ENCODE data around the gene SGPL1.
"Not testable (repeated sequence)": the region's sequence is repeated elsewhere in the genome, so short reads cannot be mapped to it uniquely, and the experiment has no call there.

The SGPL1 gene

GRCh38 chr10:70846795-70847194 lies 31.0 kb downstream of the SGPL1 start:
- no peak for FAIRE-seq

- no peak for FAIRE-seq
Measured at GRCh38 chr10:70847659-70848360, 32.1 kb downstream of the SGPL1 start.

GRCh38 chr10:70849582-70850016 lies 33.9 kb downstream of the SGPL1 start:
- no peak for FAIRE-seq

- FAIRE-seq = no peak
Measured at GRCh38 chr10:70850097-70850496, 34.3 kb downstream of the SGPL1 start.

- FAIRE-seq = no peak
Measured at GRCh38 chr10:70851597-70852475, 36.1 kb downstream of the SGPL1 start.

- no peak for FAIRE-seq
Measured at GRCh38 chr10:70853038-70853437, 37.3 kb downstream of the SGPL1 start.

- FAIRE-seq = no peak
Measured at GRCh38 chr10:70853457-70853856, 37.7 kb downstream of the SGPL1 start.

GRCh38 chr10:70856454-70856853 lies 40.7 kb downstream of the SGPL1 start:
- no peak for FAIRE-seq

- FAIRE-seq = no peak
Measured at GRCh38 chr10:70858759-70859158, 43.0 kb downstream of the SGPL1 start.

GRCh38 chr10:70861495-70862197 lies 45.9 kb downstream of the SGPL1 start:
- not testable (repeated sequence) for FAIRE-seq

- no peak for FAIRE-seq
Measured at GRCh38 chr10:70863470-70864160, 47.9 kb downstream of the SGPL1 start.

- no peak for FAIRE-seq
Measured at GRCh38 chr10:70864935-70865334, 49.2 kb downstream of the SGPL1 start.

GRCh38 chr10:70866424-70866823 lies 50.7 kb downstream of the SGPL1 start:
- FAIRE-seq = no peak

GRCh38 chr10:70872291-70872690 lies 56.5 kb downstream of the SGPL1 start:
- FAIRE-seq = no peak

- no peak for FAIRE-seq
Measured at GRCh38 chr10:70874061-70874460, 58.3 kb downstream of the SGPL1 start.

GRCh38 chr10:70879207-70879606 lies 63.5 kb downstream of the SGPL1 start:
- no peak for FAIRE-seq

- peak; percentile 29 for FAIRE-seq
Measured at GRCh38 chr10:70880077-70880534, 64.4 kb downstream of the SGPL1 start.

- FAIRE-seq = no peak
Measured at GRCh38 chr10:70884741-70885140, 69.0 kb downstream of the SGPL1 start.

- no peak for FAIRE-seq
Measured at GRCh38 chr10:70885481-70885880, 69.7 kb downstream of the SGPL1 start.

- no peak for FAIRE-seq
Measured at GRCh38 chr10:70885931-70886903, 70.5 kb downstream of the SGPL1 start.

GRCh38 chr10:70886921-70887665 lies 71.3 kb downstream of the SGPL1 start:
- FAIRE-seq = no peak
